ENCODE data around the gene KIAA1671.

DNA sequence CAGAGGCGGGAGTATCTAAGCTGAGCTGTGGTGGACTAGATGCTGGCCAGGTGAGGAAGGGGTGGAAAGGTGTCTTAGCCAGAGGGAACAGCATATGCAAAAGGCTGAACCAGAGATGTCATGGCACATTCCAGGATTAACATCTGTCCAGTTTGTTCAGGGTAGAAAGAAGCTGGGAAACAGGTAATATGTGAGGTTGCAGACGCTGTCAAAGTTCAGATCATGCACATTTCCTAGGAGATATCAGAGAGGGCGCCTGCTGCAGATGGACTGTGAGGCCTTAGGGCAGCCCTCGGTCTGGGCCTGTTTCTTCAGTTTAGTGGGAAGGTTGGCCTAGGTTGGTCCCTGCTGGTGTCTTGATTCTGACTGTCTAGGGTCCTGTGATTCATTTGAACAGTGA lies 149.5 kb downstream of the KIAA1671 start:
- no peak for TF ChIP-seq POLR2G (IDR thresholded peaks at IDR 0.05; ENCODE audit: low read depth, low read length)
- no peak for TF ChIP-seq PHF8 (CRISPR knock-in tag; IDR thresholded peaks at IDR 0.05)
- TF ChIP-seq ZFP41 (CRISPR knock-in tag; IDR thresholded peaks at IDR 0.05; ENCODE audit: borderline replicate concordance): no peak
- TF ChIP-seq ZNF564 (CRISPR knock-in tag; IDR thresholded peaks at IDR 0.05): no peak
- TF ChIP-seq ZNF563 (CRISPR knock-in tag; IDR thresholded peaks at IDR 0.05): no peak
